NCI-H345 (cell line): ENCODE results near the gene IRF9.
"Not testable (repeated sequence)": the region's sequence is repeated elsewhere in the genome, so short reads cannot be mapped to it uniquely, and the experiment has no call there.

ENCODE experiments used
- DNase-seq: peaks from one replicate; lab custom pipeline; 2025; lab: John Stamatoyannopoulos, UW

Gene IRF9

GRCh38 chr14:24195186-24196070 lies 34.4 kb downstream of the IRF9 start, which contains the start of gene TM9SF1:
Gene TM9SF1, minus strand, starts transcription at chr14:24195441. Its CDS starts 422 bp downstream, at chr14:24195019.
- peak; percentile 81 for DNase-seq

DNA sequence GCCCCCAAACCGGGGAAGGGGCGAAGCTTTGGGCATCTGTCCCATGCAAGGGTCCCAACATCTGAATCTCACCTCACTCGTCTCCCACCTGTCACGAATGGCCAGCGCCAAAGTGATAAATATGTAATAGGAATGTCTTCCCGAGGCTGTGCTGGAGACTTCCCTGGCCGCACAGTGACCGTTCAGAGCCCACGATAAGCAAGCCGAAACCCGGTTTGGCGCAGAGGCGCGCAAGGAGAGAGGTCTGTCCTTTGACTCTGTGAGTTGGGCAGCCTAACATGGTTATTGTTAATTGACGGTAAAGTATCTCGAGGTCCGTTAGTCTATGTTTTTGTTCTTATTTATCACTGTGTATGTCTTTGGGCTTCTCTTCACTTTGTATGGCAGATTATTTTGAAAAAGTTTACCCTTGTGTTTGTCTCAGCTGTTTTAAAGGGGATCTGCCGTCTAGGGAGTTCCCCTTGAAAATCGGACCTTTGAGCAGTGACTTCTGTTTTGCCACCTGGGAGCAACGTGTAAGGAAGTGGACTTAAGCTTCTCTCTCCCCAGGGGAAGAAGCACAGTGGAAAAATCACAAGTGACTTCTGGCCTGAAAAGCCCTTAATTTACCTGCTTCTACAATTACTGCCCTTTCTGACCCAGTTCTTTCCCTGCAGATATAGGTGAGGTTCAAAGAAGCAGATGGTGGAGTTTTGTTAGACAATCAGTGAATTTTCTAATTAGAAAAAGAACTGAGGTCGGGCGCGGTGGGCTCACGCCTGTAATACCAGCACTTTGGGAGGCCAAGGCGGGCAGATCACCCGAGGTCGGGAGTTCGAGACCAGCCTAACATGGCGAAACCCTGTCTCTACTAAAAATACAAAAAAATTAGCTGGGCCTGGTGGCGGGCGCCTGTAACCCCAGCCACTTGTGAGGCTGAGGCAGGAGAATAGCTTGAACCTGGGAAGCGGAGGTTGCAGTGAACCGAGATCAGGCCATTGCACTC lies 35.3 kb downstream of the IRF9 start:
- DNase-seq = no peak

DNA sequence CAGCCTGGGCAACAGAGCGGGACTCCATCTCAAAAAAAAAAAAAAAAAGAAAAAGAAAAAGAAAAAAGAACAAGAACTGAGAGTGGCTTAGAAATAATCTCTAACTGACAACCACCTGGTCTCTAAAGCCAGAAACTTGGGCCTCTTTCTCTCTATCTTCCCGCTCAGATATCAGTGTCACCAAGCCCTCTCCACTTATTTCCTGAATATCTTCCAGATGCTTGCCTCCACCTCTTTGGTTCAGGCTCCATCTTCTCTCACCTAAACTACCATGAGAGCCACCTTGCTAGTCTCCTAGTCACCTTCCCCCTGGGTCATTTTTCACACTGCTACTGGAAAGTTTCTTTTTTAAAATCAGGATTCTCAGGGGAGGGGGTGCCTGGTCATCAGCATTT lies 36.0 kb downstream of the IRF9 start:
- no peak for DNase-seq

DNA sequence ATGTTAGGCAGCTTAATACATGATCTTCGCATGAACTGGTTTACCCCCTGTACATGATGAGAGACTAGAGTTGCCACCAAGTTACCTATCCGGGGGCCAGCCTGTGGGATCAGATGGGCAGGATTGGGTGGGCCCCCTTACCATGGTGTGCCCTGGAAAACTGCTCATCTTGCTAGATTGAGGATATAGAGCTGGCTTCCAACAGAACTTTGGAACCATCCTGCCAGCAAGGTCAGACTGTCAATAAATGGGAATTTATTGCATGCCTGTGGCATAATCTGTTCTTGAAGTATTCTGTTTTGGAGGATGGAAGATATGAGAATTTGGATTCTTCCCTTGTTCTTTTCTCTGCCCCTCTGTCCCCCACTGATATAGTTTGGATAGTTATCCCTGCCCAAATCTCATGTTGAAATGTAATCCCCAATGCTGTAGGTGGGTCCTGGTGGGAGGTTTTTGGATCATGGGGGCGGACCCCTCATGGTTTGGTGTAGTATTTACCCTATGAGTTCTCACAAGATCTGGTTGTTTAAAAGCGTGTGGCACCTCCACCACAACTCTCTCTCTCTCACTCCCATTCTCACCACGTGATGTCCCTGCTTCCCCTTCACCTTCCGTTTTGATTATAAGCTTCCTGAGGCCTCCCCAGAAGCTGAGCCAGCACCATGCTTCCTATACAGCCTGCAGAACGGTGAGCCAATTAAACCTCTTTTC lies 37.9 kb downstream of the IRF9 start:
- DNase-seq = no peak

- not testable (repeated sequence) for DNase-seq
Observed at GRCh38 chr14:24202538-24202937, 41.5 kb downstream of the IRF9 start.

GRCh38 chr14:24203249-24203886 lies 42.3 kb downstream of the IRF9 start:
- DNase-seq = not testable (repeated sequence)

DNA sequence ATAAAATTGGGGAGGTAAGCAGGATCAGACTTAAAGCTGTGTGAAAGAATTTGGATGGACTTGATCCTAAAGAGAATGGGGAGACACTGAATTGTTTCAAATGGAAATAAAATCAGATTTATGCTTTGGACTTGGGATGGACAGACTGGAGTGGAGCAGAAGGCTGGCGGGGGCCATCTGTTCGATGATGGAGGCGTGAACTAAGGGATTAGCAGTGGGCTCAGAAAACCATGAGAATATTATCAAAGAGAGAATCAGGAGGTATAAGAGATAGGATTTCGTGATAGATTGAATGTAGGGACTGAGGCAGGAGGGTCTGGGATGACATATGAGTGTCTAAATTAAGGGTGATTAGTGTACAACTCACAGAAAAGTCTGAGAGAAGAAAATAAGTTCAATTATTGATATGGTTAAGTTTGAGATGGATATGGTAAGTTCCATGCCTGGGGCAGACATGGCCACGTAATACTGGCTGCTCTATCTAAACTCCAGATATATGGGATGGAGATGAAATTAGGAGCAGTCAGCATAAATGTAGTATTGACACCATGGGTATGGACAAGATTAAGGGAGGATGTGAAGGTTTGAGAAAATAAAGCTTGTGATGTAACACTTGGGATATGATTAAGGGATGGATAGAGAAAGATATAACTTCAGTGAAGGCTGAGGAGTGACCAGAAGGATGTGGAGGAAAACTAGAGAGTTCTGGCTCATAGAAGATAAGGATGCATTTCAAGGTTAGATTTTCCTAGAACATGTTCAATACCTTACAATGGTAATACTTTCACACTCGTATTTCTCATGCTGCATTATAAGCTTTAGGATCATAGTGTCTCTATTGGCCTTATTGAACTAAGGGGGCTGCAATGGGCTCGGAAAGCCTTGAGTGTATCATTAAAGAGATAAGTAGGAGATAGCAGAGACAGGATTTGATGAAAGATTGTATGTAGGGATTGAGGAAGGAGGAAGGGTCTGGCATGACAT lies 43.4 kb downstream of the IRF9 start:
- no peak for DNase-seq

GRCh38 chr14:24206260-24207103 lies 45.4 kb downstream of the IRF9 start:
- DNase-seq = no peak

DNA sequence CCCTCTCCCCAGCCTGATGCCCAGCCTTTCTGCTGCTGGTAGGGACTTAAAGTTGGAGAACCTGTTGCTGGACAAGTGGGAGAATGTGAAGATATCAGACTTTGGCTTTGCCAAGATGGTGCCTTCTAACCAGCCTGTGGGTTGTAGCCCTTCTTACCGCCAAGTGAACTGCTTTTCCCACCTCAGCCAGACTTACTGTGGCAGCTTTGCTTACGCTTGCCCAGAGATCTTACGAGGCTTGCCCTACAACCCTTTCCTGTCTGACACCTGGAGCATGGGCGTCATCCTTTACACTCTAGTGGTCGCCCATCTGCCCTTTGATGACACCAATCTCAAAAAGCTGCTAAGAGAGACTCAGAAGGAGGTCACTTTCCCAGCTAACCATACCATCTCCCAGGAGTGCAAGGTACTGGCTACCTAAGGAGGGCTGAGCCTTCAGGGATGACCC lies 46.1 kb downstream of the IRF9 start:
- DNase-seq = no peak

DNA sequence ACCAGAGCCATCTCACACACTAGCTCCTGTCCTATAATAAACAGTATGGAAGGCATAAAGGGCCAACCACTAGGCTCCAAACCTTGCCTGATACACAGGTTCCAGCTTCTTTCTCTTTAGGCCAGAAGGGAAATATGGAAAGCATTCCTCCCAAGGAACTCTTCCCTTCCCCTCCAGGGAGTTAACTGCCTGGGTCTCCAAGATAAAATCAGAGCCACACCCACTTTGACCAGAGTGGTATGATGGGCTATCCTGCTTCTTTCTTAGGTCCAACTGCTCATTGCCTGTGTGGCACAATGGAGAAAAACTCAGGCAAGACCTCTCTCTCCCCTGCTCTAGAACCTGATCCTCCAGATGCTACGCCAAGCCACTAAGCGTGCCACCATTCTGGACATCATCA lies 46.6 kb downstream of the IRF9 start:
- DNase-seq = no peak

DNA sequence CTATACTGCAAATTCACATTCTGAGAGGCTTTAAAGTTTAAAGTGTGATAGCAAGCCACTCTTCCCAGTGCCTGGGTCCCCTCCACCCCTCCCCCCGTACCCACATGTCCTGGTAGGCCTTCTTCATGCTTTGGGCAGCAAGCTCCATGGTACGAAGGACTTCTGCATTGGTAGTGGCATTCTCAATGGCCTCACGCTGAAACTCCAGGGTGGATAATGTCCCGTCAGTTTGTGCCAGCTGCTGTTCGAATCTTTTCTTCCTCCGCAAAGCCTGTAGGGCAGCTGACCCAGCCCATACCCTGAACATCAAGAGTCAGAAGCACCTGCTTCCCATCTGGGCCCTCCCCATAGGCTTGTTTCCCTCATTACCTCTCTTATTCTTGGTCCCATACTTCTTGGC lies 50.2 kb downstream of the IRF9 start:
- no peak for DNase-seq

DNA sequence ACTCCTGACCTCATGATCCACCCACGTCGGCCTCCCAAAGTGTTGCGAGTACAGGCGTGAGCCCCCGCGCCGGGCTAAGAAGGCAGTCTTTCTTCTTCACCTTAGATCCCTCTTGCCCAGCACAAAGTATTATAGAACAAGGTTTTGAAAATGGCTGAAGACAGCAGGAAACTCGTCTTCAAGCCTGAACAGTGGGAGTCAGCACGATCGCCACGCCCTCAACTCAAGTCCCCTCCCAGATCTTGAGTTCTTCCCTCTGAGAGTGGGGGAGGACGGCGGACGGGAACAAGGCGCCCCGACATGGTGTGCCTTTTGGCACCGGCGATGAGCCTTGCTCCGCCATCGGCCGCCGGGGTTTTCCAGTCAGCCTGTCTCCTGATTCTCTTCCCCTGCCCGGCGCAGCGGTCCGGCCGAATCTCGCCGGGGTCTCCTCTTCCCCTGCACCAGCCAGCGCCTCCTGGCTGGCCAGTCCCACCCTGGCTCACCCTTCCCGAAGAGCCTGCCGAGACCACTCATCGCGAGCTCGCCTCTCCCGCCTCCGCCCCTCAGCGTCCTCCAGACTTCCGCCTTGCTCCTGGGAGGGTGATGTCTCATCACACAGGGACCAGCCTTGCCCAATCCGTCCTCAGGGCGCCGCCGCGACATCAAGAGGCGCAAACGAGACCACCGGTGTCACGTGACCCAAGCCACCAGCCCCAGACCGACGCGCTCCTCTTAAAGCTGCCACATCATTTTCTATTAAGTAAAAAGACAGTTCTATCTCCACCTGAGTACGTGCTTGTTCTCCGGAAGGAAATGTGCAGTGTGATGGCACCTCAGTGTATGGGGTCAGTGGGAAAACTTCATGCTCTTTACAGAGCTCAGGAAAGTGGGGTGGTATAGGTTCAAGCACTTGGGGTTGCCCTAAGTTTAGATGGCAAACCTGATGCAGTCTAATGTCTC lies 52.1 kb downstream of the IRF9 start, which contains the start of gene CHMP4A:
TSS of gene CHMP4A (minus strand) at position 565 of the 942 bp plus-strand sequence. CDS start at position 516, 49 bp downstream.
- DNase-seq = peak; percentile 96

- DNase-seq = no peak
Observed at GRCh38 chr14:24213866-24214662, 53.0 kb downstream of the IRF9 start.

- DNase-seq = peak; percentile 90
Observed at GRCh38 chr14:24215495-24216344, 54.7 kb downstream of the IRF9 start, which contains the start of gene MDP1. Gene MDP1, minus strand, starts transcription at chr14:24216066. Its CDS starts 111 bp downstream, at chr14:24215955.
